UCSD-AML1 (cell line): ENCODE data around the gene SPPL2B.
"Not testable (repeated sequence)": the region's sequence is repeated elsewhere in the genome, so short reads cannot be mapped to it uniquely, and the experiment has no call there.

Experiments used
- DNase-seq: peaks from one replicate; lab custom pipeline; 2025; ENCODE audit not compliant: unreplicated experiment; lab: John Stamatoyannopoulos, UW

The SPPL2B gene

DNA sequence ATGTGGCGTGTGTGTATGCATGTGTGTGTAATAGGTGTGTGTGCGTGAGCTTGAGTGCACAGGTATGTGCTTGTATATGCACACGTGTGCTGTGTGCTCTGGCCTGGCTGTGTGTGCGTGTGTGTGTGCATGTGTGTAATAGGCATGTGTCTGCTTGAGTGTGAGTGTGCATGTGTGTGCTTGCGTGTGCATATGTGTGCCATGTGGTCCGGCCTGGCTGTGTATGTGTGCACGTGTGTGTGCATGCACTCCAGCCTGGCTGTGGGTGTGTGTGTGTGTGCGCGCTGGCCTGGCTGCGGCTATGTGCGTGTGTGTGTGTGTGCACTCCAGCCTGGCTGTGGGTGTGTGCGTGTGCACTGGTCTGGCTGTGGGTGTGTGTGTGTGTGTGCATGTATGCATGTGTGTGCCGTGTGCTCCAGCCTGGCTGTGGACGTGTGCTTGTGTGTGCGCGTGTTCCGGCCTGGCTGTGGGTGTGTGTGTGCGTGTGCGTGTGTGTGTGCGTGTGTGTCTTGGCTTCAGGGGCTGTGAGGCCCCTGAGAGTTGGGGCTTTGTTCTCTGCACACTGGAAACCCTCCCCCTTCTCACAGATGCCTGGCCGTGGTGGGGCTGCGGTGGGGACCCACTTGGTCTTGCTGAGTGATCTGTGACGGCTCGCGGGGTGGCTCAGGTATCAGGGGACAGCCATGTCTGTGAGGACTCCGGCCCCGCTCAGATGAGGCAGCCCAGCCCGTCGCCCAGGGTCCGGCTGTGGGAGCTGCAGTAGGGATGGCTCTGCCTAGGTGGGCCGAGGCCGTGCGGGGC is 8.2 kb downstream of the SPPL2B start:
- DNase-seq = no peak

DNA sequence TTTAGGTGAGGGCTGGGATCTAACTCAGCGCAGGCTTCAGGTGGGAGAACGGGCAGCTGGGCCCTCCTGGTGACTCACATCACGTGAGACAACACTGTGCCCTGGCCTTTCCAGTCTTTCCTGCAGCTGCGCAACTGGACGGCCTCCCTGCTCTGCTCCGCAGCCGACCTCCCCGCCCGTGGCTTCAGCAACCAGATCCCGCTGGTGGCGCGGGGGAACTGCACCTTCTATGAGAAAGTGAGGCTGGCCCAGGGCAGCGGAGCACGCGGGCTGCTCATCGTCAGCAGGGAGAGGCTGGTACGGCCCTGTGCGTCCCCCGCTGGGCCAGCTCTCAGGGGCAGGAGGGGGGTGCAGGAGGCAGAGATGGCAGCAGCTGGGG is 8.8 kb downstream of the SPPL2B start:
- DNase-seq = no peak

DNA sequence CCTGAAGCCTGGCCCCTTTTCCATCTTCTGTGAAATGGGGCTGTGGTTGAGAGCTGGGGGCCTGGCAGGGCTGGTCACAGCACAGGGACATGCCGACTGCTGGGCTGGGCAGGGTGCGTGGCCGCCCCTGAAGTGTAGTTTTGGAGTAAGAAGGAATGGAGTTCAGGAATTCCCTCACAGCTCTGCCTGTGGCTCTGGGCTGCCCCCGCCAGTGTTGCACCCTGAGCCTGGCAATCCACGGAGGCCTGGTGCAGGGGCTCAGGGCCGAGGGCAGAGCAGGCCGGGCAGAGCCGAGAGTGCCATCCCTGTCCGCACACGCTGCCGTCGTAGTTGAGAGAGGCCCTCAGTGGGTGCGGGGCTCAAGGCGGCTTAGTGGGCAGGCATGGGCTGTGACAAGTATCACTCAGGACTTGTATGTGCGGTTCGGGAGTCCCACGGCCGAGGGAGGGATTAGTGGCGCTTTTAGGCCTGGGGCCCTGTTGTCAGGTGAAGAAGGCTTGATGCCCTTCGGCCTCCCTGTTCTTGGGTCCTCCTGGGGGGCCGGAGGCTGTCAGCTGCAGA is 9.7 kb downstream of the SPPL2B start:
- no peak for DNase-seq

DNA sequence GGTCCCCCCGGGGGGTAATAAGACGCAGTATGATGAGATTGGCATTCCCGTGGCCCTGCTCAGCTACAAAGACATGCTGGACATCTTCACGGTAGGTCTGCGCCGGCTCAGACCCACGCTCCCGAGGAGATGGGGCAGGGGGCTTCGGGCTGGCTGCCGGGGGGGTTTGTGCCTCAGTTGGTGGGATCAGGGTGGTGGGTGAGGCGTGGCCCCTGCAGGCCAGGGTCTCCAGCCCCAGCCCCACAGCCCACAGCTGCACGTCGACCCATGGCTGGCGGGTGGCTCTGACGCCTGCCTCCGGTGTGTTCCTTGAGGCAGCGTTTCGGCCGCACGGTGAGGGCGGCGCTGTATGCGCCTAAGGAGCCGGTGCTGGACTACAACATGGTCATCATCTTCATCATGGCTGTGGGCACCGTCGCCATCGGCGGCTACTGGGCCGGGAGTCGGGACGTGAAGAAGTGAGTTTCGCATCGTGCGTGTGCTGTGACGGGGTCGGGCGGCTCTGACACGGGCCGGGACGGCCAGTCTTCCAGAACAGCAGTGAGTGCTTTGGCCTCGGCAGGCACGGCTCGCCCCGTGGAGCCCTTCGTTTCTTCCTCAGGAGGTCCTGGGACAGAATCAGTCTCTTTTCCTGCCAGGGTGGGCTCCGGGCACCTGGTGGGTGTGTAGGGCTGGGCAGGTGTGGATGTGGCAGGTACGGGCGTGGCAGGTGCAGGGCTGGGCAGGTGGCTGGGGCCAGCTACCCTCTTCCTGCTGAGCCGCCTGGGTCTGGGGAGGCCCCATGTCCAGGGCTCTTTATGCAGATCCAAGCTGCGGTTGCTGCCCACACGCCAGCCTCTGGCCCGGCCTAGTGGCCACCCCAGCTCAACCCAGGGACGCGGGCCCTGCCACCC is 10.5 kb downstream of the SPPL2B start:
- DNase-seq = no peak

GRCh38 chr19:2339644-2340310 is 11.3 kb downstream of the SPPL2B start:
- no peak for DNase-seq

DNA sequence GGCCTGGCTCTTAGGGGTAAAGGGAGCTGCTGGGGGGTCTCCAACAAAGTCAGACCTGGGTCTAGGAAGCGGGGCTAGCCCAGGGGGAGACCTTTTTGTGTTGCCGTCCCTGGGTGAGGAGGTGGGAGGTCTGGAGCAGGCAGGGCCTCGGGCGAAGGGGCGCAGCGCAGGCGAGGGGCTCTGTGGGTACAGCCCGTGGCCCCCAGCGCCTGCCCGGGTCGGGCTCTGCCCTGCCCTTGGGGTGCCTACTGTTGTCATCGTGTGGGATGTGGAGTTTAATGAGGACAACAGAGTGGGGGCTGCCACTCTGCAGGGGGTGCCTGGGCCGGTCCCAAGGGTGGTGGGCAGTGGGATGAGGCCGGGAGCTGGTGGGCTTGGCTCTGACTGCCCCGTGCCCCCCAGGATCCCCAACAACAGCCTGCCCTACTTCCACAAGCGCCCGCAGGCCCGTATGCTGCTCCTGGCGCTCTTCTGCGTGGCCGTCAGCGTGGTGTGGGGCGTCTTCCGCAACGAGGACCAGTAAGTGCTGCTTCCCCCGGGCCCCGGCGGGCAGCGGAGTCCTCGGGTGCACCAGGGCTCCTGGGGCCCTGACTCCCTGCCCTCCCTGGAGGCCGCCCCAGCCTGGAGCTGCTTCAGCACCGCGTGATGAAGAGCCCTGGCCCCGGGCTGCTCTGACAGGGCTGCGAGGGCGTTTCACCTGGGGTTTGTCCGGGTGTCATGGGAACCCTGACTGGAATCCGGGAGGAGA is 12.2 kb downstream of the SPPL2B start:
- no peak for DNase-seq

- peak; percentile 72 for DNase-seq
Observed at GRCh38 chr19:2341244-2341751, 12.8 kb downstream of the SPPL2B start.

DNA sequence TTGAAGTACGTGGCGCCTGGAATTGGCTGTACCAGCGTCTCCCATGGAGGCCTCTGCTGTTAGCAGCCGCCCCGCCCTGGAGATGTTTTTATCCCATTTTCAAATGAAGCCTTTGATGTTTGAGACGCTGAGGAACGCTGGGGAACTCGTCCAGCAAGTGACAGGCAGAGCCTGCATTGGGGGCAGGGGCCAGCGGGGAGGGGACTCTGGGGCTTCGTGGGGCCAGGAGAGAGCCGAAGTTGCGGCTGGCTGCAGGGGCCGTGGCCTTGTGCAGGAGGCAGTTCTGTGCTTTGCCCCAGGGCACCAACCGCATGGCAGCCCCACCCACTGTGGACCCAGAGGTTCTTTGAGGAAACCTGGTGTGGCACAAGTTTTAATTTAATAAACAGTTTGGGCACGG is 13.5 kb downstream of the SPPL2B start:
- no peak for DNase-seq

DNA sequence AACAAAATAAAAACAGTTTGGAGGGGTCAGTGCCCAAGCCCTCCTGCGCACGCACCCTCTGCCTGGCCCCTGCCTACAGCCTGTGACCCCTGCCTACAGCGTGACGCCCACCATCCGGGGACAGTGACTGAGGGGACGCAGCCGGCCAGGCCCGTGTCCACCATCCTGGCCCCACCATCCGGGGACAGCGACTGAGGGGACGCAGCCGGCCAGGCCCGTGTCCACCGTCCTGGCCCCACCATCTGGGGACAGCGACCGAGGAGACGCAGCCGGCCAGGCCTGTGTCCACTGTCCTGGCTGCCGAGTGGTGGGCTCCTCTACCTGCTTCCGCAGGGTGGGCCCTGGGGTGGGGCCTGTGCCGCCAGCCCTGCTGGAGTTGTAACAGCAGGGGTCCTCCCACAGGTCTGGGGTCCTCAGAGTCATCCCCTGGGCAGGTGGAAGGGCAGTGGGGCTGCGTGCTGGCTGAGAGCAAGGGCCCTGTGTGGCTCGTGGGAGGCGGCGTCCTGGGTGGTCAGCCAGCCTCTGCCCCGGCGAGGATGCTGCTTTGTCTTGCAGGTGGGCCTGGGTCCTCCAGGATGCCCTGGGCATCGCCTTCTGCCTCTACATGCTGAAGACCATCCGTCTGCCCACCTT is 14.3 kb downstream of the SPPL2B start:
- DNase-seq = no peak

DNA sequence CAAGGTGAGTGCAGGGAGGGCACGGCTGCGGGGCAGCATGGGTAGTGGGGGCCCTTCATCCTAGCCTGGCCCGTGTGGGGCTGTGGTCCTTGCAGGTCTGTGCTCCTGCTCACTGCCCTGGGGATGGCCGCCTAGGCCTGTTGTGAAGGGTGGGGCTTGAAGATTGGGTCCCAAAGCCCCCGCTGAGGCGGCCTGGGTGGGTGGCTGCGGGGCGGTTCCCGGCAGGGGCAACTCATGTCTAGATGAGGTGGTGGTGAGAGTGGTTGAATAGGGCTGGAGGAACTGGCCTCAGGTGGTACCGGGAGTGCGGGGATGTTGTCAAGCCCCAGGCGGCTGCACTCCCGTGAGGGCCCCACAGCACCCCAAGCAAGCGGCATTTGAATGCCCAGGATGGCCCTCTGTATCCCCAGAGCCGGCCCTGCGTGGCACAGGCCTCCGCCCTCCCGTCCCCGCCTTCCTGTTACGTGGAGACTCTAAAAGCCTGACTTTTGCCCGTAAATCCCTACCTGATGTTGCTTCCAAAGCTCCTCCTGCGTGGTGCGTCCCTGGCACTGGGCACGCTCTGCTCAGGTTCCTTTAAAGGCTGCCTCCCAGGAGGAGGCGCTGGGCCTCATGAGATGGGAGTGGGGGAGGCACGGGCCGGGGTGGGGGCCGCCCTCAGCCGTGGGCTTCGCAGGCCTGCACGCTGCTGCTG is 15.0 kb downstream of the SPPL2B start:
- DNase-seq = no peak

DNA sequence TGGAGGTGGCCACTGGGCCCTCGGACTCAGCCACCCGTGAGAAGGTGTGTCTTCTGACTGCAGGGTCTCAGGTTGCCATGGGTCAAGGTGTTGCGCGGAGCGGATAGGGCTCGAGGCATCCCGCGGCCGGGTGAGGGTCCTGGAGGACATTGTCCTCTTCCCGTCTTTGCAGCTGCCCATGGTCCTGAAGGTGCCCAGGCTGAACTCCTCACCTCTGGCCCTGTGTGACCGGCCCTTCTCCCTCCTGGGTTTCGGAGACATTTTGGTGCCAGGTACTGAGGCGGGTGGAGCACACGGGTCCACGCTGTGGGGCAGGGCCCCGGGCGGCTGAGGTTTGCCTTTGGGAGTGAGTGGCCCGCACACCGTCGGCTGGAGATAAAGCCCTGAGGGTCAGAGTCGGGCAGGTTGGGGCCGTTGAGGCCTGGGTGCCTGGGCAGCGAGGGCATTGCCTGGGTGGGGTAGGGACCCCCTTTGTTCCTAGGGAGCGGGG is 15.9 kb downstream of the SPPL2B start:
- DNase-seq = no peak

- no peak for DNase-seq
Observed at GRCh38 chr19:2345076-2345475, 16.6 kb downstream of the SPPL2B start.

- DNase-seq = no peak
Observed at GRCh38 chr19:2345794-2346663, 17.5 kb downstream of the SPPL2B start.

- DNase-seq = not testable (repeated sequence)
Observed at GRCh38 chr19:2349818-2350217, 21.3 kb downstream of the SPPL2B start.

DNA sequence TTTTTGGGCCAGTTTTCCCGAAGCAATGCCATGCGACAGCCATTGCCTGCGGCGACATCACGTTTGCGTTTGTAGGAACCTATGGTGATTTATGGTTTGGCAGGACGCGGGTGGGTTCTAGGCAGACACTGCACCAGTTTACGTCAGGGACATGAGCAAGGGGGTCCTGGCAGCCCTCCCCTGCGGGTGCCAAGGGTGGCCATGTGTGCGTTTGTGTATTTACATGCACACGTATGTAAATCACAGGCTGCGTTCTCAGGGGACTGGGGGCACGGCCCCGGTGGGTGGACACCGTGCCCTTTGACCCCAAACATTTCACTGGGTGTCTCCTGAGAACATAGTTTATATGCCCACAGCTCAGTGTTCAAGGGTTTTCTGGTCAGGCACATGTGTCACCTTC is 22.2 kb downstream of the SPPL2B start:
- no peak for DNase-seq

- DNase-seq = no peak
Observed at GRCh38 chr19:2351591-2351990, 23.1 kb downstream of the SPPL2B start.

DNA sequence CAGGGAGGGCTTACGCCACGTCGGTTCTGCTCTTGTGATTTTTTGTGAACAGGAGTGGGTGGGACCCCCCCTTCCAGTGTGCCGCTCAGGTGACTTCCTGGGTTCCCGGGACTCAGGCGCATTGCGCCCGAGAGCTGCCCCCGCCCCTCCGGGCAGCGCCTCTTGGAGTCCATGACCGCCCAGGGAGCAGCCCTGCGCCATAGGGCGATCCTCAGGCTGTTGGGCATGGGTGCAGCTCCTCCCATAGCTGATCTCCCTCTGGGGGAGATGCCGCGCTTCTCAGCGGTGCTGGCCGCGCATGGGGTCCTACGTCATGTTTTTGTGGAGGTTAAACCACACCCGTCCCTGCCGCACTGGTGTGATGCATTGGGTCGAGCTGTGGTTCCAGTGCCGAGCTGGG is 23.6 kb downstream of the SPPL2B start:
- DNase-seq = no peak

DNA sequence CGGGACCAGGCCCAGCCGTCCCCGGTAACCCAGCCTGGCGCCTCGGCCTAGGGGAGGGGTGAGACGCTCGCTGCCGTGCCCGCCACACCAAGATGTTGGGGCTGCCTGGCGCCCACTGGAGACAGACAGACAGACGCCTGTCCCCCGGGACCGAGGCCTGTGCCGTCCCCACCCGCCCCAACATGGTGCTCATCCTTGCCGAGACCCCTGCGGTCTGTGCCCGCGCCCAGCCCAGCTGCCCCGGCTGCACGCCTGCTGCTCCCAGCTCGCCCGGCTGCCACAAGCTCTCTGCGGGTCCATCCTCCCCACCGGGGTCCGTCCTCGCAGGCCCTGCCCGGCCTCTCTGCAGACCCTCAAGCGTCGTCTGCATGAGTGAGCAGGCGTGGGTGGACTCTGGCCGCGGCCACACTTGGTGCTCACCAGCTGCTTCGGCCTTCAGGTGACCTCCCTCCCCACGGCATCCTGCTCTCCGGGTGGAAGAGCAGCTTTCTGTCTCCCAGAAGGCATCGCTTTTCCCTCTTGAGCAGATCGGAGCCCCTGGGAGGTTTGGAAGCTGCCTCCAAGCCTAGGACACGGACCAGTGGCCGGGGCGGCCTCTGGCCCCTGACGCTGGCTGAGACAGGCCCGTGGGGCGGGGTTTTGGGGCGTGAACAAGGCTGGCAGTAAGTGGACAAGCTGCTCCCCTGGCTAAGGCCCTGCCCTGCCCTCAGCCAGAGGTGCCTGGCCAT is 24.8 kb downstream of the SPPL2B start:
- DNase-seq = no peak
